ENCODE data around the gene BTNL2.

GRCh38 chr6:32393665-32394420, 13.1 kb downstream of the BTNL2 start:
- no peak for TF ChIP-seq CTCF (IDR thresholded peaks at IDR 0.05)
- no peak for TF ChIP-seq ZFX (IDR thresholded peaks at IDR 0.05; ENCODE audit: borderline replicate concordance)
